Neural cell (in vitro differentiated cells): ENCODE measurements around the gene HMGCL. TPM values are rescaled to one million over a fixed set of nuclear protein-coding genes. Genes with fewer than 3 reads are reported as not detected.
A peak's percentile ranks its signal among the peaks of the same experiment; 100 is the strongest.

Source experiments
- H2AFZ ChIP-seq: fragments of 200-600, 300-800 bp; sonication (generic), shearing (Covaris generic); 2 replicates; pipeline ENCODE4 v1.6.0; 2014; ENCODE audit warnings: low read depth, mild to moderate bottlenecking, antibody characterized with exemption, low read length, moderate library complexity
- H3F3A ChIP-seq: fragments of 200-600 bp; shearing (Covaris generic); 2 replicates; pipeline ENCODE4 v1.6.1; 2016; ENCODE audit warnings: mild to moderate bottlenecking, moderate library complexity, mixed read lengths, antibody characterized with exemption, low read length; ENCODE audit not compliant: insufficient read depth, poor library complexity, severe bottlenecking
- H3K27ac ChIP-seq: fragments of 200-600, 300-800 bp; sonication (generic), shearing (Covaris generic); 2 replicates; pipeline ENCODE4 v1.5.1; 2014; ENCODE audit warnings: mild to moderate bottlenecking, low read length, moderate library complexity
- H3K27me3 ChIP-seq: fragments of 300-800, 200-600 bp; sonication (generic), shearing (Covaris generic); 2 replicates; pipeline ENCODE4 v1.6.0; 2014; ENCODE audit warnings: mild to moderate bottlenecking, low read depth, low read length, moderate library complexity; ENCODE audit not compliant: insufficient read depth
- H3K36me3 ChIP-seq: fragments of 300-800, 200-600 bp; sonication (generic), shearing (Covaris generic); 2 replicates; pipeline ENCODE4 v1.5.1; 2014; ENCODE audit warnings: mild to moderate bottlenecking, antibody characterized with exemption, low read length, moderate library complexity; ENCODE audit not compliant: insufficient read depth
- H3K4me2 ChIP-seq: fragments of 300-800, 200-600 bp; sonication (generic), shearing (Covaris generic); 2 replicates; pipeline ENCODE4 v1.6.0; 2014; ENCODE audit warnings: mild to moderate bottlenecking, low read length
- H3K4me3 ChIP-seq: fragments of 300-800, 200-600 bp; sonication (generic), shearing (Covaris generic); 2 replicates; pipeline ENCODE4 v1.5.1; 2014; ENCODE audit warnings: mild to moderate bottlenecking, low read length, moderate library complexity
- H3K79me2 ChIP-seq: fragments of 200-600 bp; shearing (Covaris generic); replicated peaks from 2 replicates; pipeline ENCODE4 v1.6.0; 2014; ENCODE audit warnings: mild to moderate bottlenecking, low read length, moderate library complexity; ENCODE audit not compliant: insufficient read depth
- H3K9ac ChIP-seq: fragments of 300-800, 200-600 bp; sonication (generic), shearing (Covaris generic); 2 replicates; pipeline ENCODE4 v1.6.1; 2016; ENCODE audit warnings: mild to moderate bottlenecking, low read length, mixed read lengths
- H3K9me2 ChIP-seq: fragments of 200-600 bp; shearing (Covaris generic); 2 replicates; pipeline ENCODE4 v1.6.1; 2016; ENCODE audit warnings: mild to moderate bottlenecking, low read length, mixed read lengths; ENCODE audit not compliant: insufficient read depth
- H3K9me3 ChIP-seq: fragments of 200-600, 300-800 bp; sonication (generic), shearing (Covaris generic); 2 replicates; pipeline ENCODE4 v1.6.1; 2016; ENCODE audit warnings: mild to moderate bottlenecking, mixed run types, low read length, moderate library complexity, mixed read lengths
- H4K20me1 ChIP-seq: fragments of 200-600 bp; shearing (Covaris generic); 2 replicates; pipeline ENCODE4 v1.6.1; 2016; ENCODE audit warnings: mild to moderate bottlenecking, mixed run types; ENCODE audit not compliant: insufficient read depth
- CTCF ChIP-seq: fragments of 450-650 bp; IDR thresholded peaks from 2 replicates; pipeline ENCODE4 v1.5.1; 2014; ENCODE audit warnings: antibody characterized with exemption, mild to moderate bottlenecking, moderate library complexity; ENCODE audit not compliant: poor library complexity, severe bottlenecking
- EP300 ChIP-seq: fragments of 450-650 bp; conservative IDR thresholded peaks from 2 replicates; pipeline ENCODE4 v1.6.1; 2014; ENCODE audit warnings: antibody characterized with exemption, mild to moderate bottlenecking, moderate library complexity; ENCODE audit not compliant: poor library complexity, severe bottlenecking
- EZH2 ChIP-seq: fragments of 200-600, 300-800 bp; shearing (Covaris generic), sonication (generic); IDR thresholded peaks from 2 replicates; pipeline ENCODE4 v1.6.1; 2014; ENCODE audit warnings: antibody characterized with exemption, low read length, borderline replicate concordance, mild to moderate bottlenecking; ENCODE audit not compliant: insufficient read depth, poor library complexity, severe bottlenecking
- MXI1 ChIP-seq: fragments of 450-650 bp; conservative IDR thresholded peaks from 2 replicates; pipeline ENCODE4 v1.6.1; 2014; ENCODE audit warnings: antibody characterized with exemption, mild to moderate bottlenecking; ENCODE audit not compliant: poor library complexity, severe bottlenecking
- POLR2AphosphoS5 ChIP-seq: IDR thresholded peaks from 2 replicates; pipeline ENCODE4 v1.6.1; 2012
- RAD21 ChIP-seq: fragments of 450-650 bp; conservative IDR thresholded peaks from 2 replicates; pipeline ENCODE4 v1.6.1; 2014; ENCODE audit warnings: antibody characterized with exemption, mild to moderate bottlenecking, moderate library complexity
- REST ChIP-seq: IDR thresholded peaks from 2 replicates; pipeline ENCODE4 v1.6.1; 2012; ENCODE audit warnings: borderline replicate concordance
- SMC3 ChIP-seq: fragments of 450-650 bp; conservative IDR thresholded peaks from 2 replicates; pipeline ENCODE4 v1.6.1; 2014; ENCODE audit warnings: antibody characterized with exemption, mild to moderate bottlenecking, moderate library complexity; ENCODE audit not compliant: poor library complexity
- TAF1 ChIP-seq: IDR thresholded peaks from 2 replicates; pipeline ENCODE4 v1.6.1; 2012; ENCODE audit warnings: low read depth
- polyA plus RNA-seq: library from polyadenylated mRNA; depleted of rRNA; stranded (reverse); fragments of >200 nt; gene quantifications from 2 replicates; pipeline ENCODE4 v1.2.3, GENCODE V29; 2014

Gene HMGCL
- polyA plus RNA-seq, 1 donor from 2014 or later, result 27.6 TPM

- Histone ChIP-seq H3K4me3 (no peak overlapping the region), H3K36me3 (no peaks in the 10 kb centered on the region), H3F3A (no peaks in the 10 kb centered on the region), H3K79me2 (no peaks in the 10 kb centered on the region), H3K27me3 (no peaks in the 10 kb centered on the region), H3K9me2 (no peaks in the 10 kb centered on the region), H3K4me2 (no peak overlapping the region), H2AFZ (no peak overlapping the region), H4K20me1 (no peaks in the 10 kb centered on the region), H3K9me3 (no peaks in the 10 kb centered on the region), H3K27ac (no peak overlapping the region), H3K9ac (no peak overlapping the region)
- TF ChIP-seq EP300, result no peak
- no peak for TF ChIP-seq SMC3
- no peak for TF ChIP-seq EZH2
- no peak for TF ChIP-seq MXI1
- no peak for TF ChIP-seq RAD21
- no peak for TF ChIP-seq CTCF
- TF ChIP-seq TAF1, result no peak
- no peak for TF ChIP-seq REST
- TF ChIP-seq POLR2AphosphoS5, result no peak
Measured at GRCh38 chr1:23814016-23814415, 11.2 kb downstream of the HMGCL start.

GRCh38 chr1:23810818-23811540, 14.2 kb downstream of the HMGCL start:
- no peaks in the 10 kb centered on the region for H3F3A ChIP-seq
- H3K9me2 ChIP-seq, result no peaks in the 10 kb centered on the region
- H2AFZ ChIP-seq, result no peak overlapping the region
- no peak overlapping the region for H3K4me2 ChIP-seq
- no peak overlapping the region for H3K27ac ChIP-seq
- no peak overlapping the region for H3K4me3 ChIP-seq
- no peaks in the 10 kb centered on the region for H3K27me3 ChIP-seq
- H3K79me2 ChIP-seq, result no peaks in the 10 kb centered on the region
- no peaks in the 10 kb centered on the region for H3K36me3 ChIP-seq
- no peaks in the 10 kb centered on the region for H4K20me1 ChIP-seq
- no peaks in the 10 kb centered on the region for H3K9me3 ChIP-seq
- TF ChIP-seq CTCF, result peak; percentile 23
- no peak for TF ChIP-seq SMC3
- H3K9ac ChIP-seq, result no peak overlapping the region
